GM13976 (cell line): ENCODE results near the gene FRMD4A.

ENCODE experiments used
- DNase-seq: peaks from one replicate; pipeline ENCODE4 v3.0.0; 2012; ENCODE audit warnings: low spot score
- in situ Hi-C: fragments of 300-500 bp; cut with MboI; formaldehyde crosslinking; loops from one replicate; pipeline ENCODE4 v1.12.0; 2022; ENCODE audit warnings: low sequenced_read_pairs, mixed read lengths, inconsistent platforms; ENCODE audit not compliant: unreplicated experiment
- TF ChIP-seq, protein P1 (sequence below): IDR thresholded peaks from 2 replicates; pipeline ENCODE4 v1.5.1; 2012; ENCODE audit warnings: borderline replicate concordance, mild to moderate bottlenecking; ENCODE audit not compliant: insufficient read depth; ENCODE audit errors: extremely low read depth, missing control alignments, control extremely low read depth

Gene FRMD4A

GRCh38 chr10:14291296-14291695, 39.4 kb downstream of the FRMD4A start:
- no peak for DNase-seq
- TF ChIP-seq, protein P1, sequence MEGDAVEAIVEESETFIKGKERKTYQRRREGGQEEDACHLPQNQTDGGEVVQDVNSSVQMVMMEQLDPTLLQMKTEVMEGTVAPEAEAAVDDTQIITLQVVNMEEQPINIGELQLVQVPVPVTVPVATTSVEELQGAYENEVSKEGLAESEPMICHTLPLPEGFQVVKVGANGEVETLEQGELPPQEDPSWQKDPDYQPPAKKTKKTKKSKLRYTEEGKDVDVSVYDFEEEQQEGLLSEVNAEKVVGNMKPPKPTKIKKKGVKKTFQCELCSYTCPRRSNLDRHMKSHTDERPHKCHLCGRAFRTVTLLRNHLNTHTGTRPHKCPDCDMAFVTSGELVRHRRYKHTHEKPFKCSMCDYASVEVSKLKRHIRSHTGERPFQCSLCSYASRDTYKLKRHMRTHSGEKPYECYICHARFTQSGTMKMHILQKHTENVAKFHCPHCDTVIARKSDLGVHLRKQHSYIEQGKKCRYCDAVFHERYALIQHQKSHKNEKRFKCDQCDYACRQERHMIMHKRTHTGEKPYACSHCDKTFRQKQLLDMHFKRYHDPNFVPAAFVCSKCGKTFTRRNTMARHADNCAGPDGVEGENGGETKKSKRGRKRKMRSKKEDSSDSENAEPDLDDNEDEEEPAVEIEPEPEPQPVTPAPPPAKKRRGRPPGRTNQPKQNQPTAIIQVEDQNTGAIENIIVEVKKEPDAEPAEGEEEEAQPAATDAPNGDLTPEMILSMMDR, result no peak
- in situ Hi-C loops, result no loop called here

DNA sequence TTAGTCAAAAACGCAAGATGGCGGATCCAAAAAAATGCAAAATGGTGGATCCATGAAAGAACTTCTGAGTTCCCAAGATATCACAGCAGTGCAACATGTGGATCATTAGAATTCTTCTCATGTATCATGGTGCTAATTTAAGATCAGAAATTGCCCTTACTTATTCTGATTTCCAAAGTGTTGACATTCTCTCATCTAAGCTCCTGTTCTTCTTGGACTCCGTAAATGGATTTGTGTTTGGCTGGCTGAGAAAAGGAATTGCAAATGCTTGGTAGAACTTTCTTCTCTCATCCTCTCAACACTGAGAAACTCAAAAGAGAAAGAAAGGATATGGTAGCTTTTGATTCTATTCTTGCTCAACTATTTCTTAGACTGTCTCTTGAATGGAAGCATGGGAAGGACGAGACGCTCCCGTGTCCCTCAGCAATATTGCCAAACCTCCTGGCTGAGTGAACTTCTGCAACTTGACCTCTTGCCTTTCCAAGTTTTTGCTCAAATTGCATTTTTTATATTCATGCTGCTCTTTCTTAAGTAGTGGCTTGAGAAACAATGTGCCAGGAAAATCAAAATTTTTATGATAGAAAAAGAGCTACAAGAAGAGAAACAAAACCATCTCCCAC, 44.7 kb downstream of the FRMD4A start:
- no peak for DNase-seq
- TF ChIP-seq, protein P1, result no peak
- in situ Hi-C loops, result no loop called here

DNA sequence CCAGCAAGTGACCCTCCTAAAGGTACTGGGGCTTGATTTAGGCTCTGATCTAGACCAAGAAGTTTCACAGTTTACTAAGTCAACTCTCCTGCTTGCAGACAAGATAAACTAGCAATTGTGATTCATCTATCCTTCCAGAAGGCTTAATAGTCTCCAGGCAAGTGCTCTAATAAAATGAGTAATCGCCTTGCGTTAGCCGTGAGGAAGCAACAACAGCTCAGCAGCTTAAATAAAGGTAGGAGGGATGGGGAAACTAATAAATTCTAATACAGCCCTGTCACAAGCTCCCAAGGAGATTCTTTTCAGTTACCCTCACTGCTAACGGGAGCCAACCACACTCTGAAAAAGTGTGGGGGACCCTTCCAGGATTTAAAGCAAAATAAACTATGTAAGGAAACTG, 48.4 kb downstream of the FRMD4A start:
- TF ChIP-seq, protein P1, result no peak
- no peak for DNase-seq
- in situ Hi-C loops, result no loop called here

- TF ChIP-seq, protein P1, result no peak
- in situ Hi-C loops, result no loop called here
- no peak for DNase-seq
Measured at GRCh38 chr10:14278533-14278932, 52.2 kb downstream of the FRMD4A start.

- no peak for DNase-seq
- TF ChIP-seq, protein P1, result no peak
- in situ Hi-C loops, result no loop called here
Measured at GRCh38 chr10:14276210-14276609, 54.5 kb downstream of the FRMD4A start.

GRCh38 chr10:14271621-14272020, 59.1 kb downstream of the FRMD4A start:
- TF ChIP-seq, protein P1, result no peak
- in situ Hi-C loops, result no loop called here
- DNase-seq, result no peak
